SK-N-SH treated with all-trans-retinoic acid at 6 μM for 48 hours (cell line): ENCODE data around the gene ESYT3.
A peak's percentile ranks its signal among the peaks of the same experiment; 100 is the strongest.

Source experiments
- BACH2 ChIP-seq: fragments of 250-450 bp; sonication (Bioruptor Pico); IDR thresholded peaks from 2 replicates; pipeline ENCODE4 v1.9.0; 2021; ENCODE audit warnings: mild to moderate bottlenecking, borderline replicate concordance
- CSDC2 ChIP-seq: fragments of 250-450 bp; sonication (Bioruptor Pico); IDR thresholded peaks from 2 replicates; pipeline ENCODE4 v1.5.0; 2020; ENCODE audit warnings: mild to moderate bottlenecking, moderate library complexity
- GLIS3 ChIP-seq: fragments of 250-450 bp; sonication (Bioruptor Pico); IDR thresholded peaks from 2 replicates; pipeline ENCODE4 v1.5.0; 2020; ENCODE audit warnings: mild to moderate bottlenecking, moderate library complexity
- SNAI2 ChIP-seq: fragments of 250-450 bp; sonication (Bioruptor Pico); IDR thresholded peaks from 2 replicates; pipeline ENCODE4 v1.5.0; 2020; ENCODE audit warnings: mild to moderate bottlenecking, moderate library complexity
- TCF4 ChIP-seq: fragments of 250-450 bp; sonication (Bioruptor Pico); IDR thresholded peaks from 2 replicates; pipeline ENCODE4 v1.8.0; 2021; ENCODE audit warnings: mild to moderate bottlenecking, moderate library complexity, borderline replicate concordance
- ZC3H10 ChIP-seq: fragments of 250-450 bp; sonication (Bioruptor Pico); IDR thresholded peaks from 2 replicates; pipeline ENCODE4 v1.5.1; 2021; ENCODE audit warnings: mild to moderate bottlenecking, moderate library complexity
- ZFP3 ChIP-seq: fragments of 250-450 bp; sonication (Bioruptor Pico); IDR thresholded peaks from 2 replicates; pipeline ENCODE4 v1.5.0; 2020; ENCODE audit warnings: mild to moderate bottlenecking, moderate library complexity
- ZFP30 ChIP-seq: fragments of 450-650 bp; formaldehyde crosslinking; IDR thresholded peaks from 2 replicates; pipeline ENCODE4 v1.5.0; 2022; ENCODE audit warnings: mild to moderate bottlenecking, moderate library complexity
- ZNF8 ChIP-seq: fragments of 450-650 bp; formaldehyde crosslinking; IDR thresholded peaks from 2 replicates; pipeline ENCODE4 v1.5.0; 2020; ENCODE audit warnings: mild to moderate bottlenecking, moderate library complexity
- TF ChIP-seq, protein P1 (sequence below): fragments of 250-450 bp; sonication (Bioruptor Pico); IDR thresholded peaks from 2 replicates; pipeline ENCODE4 v1.5.1; 2020; ENCODE audit warnings: low read depth, mild to moderate bottlenecking, moderate library complexity

DNA sequence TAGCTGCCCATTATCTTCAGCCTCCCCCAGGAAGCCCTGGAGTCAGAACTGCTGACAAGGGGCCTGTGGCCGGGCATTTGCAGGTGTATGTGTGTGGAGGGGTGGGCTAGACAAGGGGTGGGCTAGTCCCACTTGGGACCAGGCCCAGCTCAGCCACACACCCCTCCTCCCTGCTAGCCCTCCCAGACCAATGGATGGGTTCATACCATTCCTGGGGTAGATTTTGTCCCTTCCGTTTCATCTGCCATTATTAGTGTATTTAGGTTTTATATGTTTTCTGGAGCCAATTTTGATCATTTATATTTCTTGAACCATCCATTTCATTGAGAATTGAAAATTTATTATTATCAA lies 43.9 kb upstream of the ESYT3 start:
- no peak for TF ChIP-seq GLIS3
- TF ChIP-seq ZC3H10: no peak
- TF ChIP-seq ZFP3 (CRISPR knock-in tag): no peak
- no peak for TF ChIP-seq ZFP30 (CRISPR knock-in tag)
- TF ChIP-seq BACH2 (CRISPR knock-in tag): no peak
- no peak for TF ChIP-seq ZNF8 (CRISPR knock-in tag)
- peak; percentile 7; the same call in 1 of the 2 replicates for TF ChIP-seq CSDC2 (CRISPR knock-in tag)
- TF ChIP-seq, protein P1, sequence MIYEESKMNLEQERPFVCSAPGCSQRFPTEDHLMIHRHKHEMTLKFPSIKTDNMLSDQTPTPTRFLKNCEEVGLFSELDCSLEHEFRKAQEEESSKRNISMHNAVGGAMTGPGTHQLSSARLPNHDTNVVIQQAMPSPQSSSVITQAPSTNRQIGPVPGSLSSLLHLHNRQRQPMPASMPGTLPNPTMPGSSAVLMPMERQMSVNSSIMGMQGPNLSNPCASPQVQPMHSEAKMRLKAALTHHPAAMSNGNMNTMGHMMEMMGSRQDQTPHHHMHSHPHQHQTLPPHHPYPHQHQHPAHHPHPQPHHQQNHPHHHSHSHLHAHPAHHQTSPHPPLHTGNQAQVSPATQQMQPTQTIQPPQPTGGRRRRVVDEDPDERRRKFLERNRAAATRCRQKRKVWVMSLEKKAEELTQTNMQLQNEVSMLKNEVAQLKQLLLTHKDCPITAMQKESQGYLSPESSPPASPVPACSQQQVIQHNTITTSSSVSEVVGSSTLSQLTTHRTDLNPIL: no peak
- no peak for TF ChIP-seq TCF4 (CRISPR knock-in tag)
- TF ChIP-seq SNAI2 (CRISPR knock-in tag): no peak
